ENCODE data around the gene PLIN5.

The PLIN5 gene

DNA sequence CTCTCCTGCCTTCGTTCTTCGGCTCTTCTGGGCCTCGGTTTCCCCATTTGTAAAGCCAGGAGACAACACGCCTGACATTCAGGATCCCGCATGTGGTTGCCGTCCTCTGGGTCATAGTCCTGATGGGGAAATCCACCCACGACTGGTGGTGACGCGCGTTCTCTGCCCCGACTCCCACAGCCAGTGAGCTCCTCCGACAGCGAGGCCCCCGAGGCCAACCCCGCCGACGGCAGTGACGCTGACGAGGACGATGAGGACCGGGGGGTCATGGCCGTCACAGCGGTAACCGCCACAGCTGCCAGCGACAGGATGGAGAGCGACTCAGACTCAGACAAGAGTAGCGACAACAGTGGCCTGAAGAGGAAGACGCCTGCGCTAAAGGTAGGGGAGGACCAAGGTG, 46.5 kb downstream of the PLIN5 start:
- no peak for DNase-seq (ENCODE audit: low spot score)

DNA sequence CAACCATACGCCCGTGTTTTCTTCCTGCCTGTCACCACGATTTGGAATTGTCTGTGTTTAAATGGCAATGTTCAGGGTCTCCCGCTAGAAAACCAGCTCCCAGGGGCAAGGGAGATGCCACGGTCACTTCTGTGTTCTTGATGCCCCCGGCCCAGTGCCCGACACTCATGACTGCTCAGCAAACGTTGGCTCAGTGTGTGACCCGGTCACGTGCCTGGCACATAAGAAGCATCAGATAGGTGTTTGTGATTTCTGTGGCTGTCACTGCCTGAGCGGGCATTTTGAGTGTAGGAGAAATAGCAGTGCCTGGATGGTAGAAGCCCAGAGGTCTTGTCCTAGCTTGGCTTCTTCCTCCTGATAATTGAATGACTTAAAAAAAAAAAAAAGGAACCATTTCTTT, 47.5 kb downstream of the PLIN5 start:
- DNase-seq (ENCODE audit: low spot score): no peak

DNA sequence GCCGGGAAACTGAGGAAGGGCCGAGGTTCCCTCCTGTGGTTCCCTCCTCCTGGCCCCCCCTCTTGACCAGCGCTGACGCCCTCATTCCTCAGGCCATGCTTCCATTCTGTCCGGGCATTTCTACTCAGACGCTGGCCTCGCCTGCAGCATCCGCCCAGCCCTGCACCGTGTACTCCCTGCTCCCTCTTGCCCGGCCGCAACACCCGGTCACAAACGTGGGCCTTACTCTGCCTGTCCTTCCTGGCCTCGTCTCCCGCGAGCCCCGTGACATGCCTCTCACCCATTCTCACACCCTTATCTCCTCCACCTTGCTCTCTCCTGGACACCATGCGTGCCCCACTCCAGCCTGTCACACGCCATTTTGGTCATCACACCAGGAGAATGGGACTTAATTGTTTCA, 51.6 kb downstream of the PLIN5 start:
- no peak for DNase-seq (ENCODE audit: low spot score)

DNA sequence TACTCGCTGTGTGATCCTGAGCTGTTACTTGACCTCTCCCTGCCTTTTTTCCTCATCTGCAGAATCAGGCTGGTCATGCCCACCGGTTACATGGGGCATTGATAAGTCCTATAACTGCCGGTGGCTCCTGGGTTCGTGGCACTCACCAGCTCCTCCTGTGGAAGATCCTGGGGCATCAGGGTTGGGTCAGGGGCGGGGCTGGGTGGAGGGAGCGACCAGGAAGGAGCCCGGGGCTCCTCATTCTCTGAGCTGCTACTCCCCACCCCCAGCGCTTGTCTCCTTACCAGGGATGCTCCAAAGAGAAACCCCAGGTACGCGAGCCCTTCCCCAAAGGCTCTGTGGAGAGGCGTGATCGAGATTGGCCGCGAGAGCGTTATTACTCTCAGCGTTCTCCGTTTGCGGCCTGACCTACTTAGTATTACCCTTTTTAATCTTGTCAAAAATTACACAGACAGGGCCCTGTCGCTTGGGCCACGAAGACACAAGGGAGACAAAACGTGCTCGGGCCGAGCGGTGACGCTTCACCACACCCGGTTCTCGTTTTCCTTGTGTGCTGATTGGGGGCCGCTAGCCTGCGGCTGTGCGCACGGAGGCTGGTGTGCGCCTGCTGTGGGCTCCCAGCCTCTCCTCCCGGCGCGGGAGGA, 52.2 kb downstream of the PLIN5 start:
- DNase-seq (ENCODE audit: low spot score): no peak

DNA sequence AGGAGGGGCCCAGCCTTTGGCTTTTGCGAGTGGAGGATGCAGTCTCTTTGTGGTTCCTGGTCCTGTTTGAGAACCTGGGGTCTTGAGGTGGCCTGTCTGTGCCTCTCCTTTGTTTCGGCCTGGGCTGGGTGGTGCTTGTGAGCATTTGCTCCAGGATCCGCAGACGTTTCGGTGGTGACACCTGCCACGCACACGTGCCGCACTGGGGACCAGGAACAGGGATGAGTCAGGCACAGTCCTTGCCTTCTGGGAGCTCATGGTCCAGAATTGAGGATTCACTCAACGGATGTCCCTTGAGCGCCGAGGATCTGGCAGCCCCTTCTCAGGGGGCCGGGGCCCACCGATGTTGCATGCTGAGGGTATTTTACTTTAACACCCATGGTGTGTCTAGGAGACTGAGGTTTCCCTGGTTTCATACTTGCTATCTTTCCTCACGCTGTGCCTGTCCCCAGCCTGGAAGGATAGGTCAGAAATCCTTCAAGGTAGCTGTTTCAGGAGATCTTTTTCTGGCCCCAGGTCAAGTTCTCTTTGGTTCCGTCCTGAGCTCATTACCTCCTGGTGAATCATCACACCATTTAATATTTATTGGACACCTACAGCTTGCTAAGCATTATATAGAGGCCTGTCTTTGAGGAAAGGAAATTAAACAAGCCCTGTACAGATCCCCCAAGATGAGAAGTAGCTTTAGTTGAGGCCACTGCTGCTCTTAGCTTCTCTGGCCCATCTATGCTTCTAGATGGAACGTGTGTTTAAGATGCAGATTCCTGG, 57.8 kb downstream of the PLIN5 start:
- no peak for DNase-seq (ENCODE audit: low spot score)

DNA sequence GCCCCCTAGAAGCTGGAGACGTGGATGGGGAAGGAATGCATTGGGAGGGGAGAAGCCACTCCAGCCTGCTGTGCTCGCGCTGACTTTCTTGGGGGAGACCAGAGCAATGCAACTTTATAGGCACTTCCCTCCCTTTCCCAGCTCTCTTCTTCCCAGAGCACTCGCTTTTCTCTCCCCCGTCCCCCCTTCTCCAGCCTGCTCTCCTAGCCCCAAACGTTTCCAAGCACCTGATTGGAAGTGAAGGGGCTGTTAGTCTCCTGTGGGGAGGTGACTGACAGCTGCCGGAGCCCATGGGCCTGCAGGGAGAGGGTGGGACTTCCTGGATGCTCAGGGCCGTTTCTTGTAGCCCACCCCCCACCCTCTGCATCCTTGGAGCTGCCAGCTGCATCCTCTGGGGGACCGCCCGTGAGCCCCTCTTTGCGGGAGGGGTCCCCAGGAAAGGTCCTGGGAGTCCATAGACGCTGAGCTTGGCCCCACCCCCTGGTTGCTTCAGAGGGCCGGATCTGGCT, 60.5 kb downstream of the PLIN5 start:
- DNase-seq (ENCODE audit: low spot score): no peak

DNA sequence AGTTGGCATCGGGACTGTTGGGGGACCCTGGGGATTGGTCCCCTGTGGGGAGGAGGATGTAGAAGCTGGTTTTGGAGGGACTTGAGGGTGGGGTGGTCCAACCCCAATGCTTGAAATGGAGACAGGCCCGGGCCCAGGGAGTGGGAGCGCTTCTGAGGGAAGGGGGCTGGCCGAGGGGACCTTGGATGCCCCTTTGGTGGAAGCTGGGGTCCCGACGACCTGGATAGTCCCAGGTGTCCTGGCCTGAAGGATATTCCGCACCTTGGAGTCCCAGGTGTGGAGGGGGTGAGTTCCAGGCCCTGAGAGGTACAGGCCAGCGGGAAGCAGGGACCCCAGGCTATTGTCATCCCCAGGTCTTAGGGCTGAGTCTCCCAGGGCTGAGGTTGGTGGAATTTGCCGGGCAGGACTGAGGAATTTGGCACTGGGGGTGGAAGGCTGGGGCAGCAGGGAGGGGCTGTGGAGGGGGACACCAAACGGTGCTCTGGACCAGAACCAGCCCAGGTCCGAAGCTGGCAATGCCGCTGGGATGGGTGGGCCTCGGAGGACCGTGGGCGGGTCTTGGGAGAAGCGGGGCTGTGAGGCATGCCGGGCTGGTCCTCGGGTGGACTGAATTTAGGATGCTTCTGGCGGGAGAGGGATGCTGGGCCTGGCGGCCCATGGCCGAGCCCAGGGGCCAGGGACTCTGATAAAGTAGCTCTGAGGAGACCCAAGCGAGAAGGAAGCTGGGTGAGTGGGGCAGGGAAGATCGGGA, 61.1 kb downstream of the PLIN5 start:
- DNase-seq (ENCODE audit: low spot score): no peak

DNA sequence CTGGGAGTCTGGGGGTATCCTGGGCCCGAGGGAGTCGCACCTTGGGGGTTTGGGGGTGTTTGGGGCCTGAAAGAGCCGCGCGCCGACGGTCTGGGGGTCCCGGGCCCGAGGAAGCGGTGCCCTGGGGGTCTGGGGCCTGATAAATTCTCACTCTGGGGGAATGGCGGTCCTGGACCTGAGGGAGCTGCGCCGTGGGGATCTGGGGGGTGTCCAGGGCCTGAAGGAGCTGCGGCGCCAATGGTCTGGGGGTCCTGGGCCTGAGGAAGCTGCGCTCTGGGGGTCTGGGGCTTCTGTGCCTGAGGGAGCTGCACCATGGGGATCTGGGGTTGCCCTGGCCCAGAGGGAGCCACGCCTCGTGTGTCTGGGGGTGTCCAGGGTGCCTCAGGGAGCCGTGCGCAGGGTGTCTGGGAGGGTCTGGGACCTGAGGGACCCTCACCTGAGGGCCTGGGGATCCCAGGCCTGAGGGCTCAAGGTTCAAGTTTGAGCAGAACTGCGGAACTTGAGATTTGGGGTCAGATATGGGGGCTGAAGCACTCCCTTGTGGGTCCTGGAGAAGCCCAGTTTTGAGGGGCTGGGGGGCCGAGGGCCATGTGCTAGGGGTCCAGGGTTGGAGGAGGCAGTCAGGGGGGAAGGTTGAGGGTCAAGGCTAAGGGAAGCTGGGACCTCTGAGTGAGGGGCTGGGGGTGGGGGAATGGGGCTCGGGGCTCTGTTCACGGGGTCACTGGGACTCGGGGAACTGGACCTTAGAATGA, 61.8 kb downstream of the PLIN5 start:
- no peak for DNase-seq (ENCODE audit: low spot score)

Measured in RKO (cell line).